SH-SY5Y (cell line): ENCODE results near the gene SYNDIG1.

Experiments used
- GATA2 ChIP-seq: IDR thresholded peaks from 2 replicates; pipeline ENCODE4 v1.6.1; 2011; ENCODE audit warnings: mild to moderate bottlenecking, low read depth, low read length
- GATA3 ChIP-seq: IDR thresholded peaks from 2 replicates; pipeline ENCODE4 v1.6.1; 2011; ENCODE audit warnings: low read depth, mild to moderate bottlenecking, low read length, moderate library complexity

DNA sequence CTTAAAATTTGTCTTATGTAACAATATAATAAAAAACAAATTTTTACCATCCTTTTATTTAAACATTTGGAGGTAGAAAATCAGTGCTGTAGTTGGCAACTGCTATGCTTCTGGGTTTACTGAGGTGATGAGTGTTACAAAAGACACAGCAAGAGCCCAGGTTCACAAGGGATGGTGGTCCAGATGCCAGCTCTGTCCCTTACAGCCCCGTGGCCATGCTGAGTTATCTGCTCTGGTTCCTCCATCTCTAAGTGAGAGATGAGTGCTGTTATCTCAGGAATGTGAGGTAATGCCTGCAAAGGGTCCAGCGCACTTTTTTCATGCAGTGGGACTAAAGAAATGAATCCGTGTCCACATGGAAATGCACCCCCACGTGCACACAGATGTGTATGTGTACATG is 17.8 kb downstream of the SYNDIG1 start:
- TF ChIP-seq GATA3 (no peak), GATA2 (no peak)
